GM21360 (cell line): ENCODE data around the gene RPEL1.
"Not testable (repeated sequence)": the region's sequence is repeated elsewhere in the genome, so short reads cannot be mapped to it uniquely, and the experiment has no call there.

Experiments used
- ATAC-seq: cut with Tn5 transposase; IDR thresholded peaks from one replicate; pipeline ENCODE4 v1.9.1; 2021; ENCODE audit warnings: mild to moderate bottlenecking, moderate library complexity; ENCODE audit not compliant: unreplicated experiment

Gene RPEL1

DNA sequence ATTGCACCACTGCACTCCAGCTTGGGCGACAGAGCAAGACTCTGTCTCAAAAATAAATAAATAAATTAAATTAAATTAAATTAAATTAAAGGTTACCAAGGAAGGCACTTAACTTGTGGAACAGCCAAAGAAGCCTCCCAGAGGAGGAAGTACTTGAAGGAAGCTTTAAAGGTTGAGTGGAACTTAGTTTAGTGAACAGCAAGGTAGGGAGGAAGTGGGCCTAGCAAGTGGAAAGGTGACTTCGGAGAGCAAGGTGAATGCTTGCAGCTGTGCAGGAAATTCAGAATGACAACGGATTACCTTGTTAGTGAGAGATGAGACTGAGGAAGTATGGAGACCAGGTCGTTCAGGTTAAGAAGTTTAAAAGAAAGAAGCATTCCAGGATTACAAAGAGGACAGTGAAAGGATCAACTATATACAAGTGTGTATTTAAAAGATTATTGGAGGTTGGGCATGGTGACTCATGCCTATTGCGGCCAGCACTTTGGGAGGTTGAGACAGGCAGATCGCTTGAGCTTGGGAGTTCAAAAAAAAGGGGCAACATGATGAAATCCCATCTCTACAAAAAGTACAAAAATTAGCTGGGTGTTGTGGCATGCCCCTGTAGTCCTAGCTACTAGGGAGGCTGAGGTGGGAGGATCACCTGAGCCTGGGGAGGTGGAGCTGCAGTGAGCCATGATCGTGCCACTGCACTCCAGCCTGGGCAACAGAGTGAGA is 12.8 kb upstream of the RPEL1 start:
- ATAC-seq: no peak

GRCh38 chr10:103235775-103236174 is 9.9 kb upstream of the RPEL1 start:
- ATAC-seq: no peak

- no peak for ATAC-seq
Observed at GRCh38 chr10:103238506-103239252, 7.0 kb upstream of the RPEL1 start.

- ATAC-seq: no peak
Observed at GRCh38 chr10:103241262-103242011, 4.2 kb upstream of the RPEL1 start.

DNA sequence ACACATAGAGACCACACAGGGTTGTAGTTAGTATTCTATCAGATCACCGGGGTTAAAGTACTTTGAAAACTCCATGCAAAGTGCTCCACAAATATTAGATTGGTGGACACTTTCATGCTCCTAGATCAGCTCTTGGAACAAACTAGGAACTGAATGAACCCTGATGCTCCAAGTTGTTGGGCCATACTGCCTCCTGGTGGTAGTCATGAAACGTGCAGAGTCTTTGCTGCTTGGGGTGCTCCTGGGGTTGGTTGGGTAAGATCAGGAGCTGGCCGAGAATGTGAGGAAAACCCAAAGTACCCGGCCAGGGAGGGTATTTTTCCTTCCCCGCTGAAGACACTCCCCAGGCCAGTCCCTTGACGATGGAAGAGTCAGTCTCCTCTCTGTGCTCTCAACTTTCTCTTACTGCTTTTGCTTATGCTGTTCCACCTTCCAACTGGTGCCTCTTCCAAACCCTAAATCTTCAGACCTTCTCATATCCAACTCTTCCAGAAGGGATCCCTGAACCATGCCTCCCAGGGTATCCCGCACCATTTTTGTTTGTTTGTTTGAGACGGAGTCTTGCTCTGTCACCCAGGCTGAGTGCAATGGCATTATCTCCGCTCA is 918 bp upstream of the RPEL1 start:
- no peak for ATAC-seq

GRCh38 chr10:103246324-103246723 is 637 bp downstream of the RPEL1 start:
- no peak for ATAC-seq

DNA sequence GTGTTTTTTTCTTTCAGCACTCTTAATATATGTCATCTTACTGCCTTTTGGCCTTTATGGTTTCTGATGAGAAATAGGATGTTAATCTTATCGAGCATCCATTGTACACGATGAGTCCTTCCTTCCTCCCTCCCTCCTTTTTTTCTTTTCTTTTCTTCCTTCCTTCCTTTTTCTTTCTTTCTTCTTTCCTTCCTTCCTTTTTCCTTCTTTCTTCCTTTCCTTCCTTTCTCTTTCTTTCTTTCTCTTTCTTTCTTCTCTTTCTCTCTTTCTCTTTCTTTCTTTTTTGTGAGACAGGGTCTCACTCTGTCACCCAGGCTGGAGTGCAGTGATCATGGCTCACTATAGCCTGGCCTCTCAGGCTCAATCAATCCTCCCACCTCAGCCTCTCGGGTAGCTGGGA is 8.4 kb downstream of the RPEL1 start:
- no peak for ATAC-seq

- no peak for ATAC-seq
Observed at GRCh38 chr10:103254538-103255325, 9.0 kb downstream of the RPEL1 start.

GRCh38 chr10:103256613-103257012 is 10.9 kb downstream of the RPEL1 start:
- no peak for ATAC-seq

DNA sequence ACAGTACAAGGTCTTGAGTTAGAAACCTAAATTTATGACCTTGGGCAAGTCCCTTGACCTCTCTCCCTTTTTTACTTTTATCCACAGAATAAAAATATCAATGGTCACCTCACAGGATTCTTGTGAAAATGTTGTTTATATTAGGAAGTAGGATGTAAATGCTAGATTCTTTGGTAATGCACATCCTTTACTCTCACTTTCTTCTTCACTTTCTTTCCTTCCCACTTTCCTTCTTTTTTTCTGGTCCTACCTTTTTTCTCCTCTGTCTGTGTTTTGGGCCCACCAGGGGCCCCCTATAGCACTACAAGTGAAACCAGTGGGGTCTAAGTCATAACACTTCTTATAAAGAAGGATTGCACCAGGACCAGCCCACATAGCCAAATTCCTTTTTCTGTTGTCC is 12.1 kb downstream of the RPEL1 start:
- no peak for ATAC-seq

GRCh38 chr10:103258928-103259327 is 13.2 kb downstream of the RPEL1 start:
- not testable (repeated sequence) for ATAC-seq

- no peak for ATAC-seq
Observed at GRCh38 chr10:103259989-103260388, 14.3 kb downstream of the RPEL1 start.

DNA sequence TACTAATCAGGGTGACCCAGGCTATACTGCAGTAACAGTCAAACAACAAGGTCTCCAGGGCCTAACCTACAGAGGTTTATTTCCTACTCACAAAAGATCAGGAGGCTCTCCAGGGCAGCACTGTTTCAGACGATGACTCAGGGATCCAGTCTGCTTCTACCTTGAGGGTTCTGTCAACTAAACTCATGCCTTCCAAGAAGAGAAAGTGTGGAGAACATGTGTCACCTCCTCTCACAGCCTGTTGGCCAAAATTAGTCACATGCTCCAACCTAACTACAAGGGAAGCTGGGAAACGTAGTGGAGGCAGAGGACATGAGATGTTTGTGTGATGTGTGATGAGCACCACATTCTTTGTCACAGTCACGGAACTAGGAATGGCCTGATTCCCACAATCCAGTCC is 16.5 kb downstream of the RPEL1 start:
- ATAC-seq: no peak

DNA sequence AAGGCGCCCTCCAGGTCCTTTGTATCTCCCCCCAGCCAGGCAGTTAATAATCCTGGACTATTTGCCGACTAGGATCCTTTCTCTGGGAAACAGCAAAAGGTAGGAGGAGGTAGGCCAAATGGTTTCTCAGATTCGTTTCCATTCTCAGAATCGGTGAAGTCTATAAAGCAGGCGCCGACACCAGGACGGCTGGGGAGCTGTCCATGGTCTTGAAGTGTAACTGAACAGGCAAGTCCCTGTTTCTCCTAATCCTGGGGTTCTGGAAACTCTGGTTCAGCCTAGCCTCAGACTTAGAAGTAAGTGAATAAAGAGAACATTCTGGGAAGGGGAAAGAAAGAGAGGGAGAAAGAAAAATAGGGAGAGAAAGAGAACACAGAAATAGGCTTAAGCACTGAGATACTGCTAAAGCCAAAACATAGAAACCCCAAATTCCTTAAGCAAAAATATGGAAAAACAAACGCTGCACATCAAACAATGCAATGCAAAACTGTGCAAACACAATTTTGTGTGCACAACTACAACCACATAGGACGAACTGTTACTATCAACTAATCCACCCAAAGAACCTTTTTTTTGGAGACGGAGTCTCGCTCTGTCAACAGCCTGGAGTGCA is 20.1 kb downstream of the RPEL1 start:
- no peak for ATAC-seq

DNA sequence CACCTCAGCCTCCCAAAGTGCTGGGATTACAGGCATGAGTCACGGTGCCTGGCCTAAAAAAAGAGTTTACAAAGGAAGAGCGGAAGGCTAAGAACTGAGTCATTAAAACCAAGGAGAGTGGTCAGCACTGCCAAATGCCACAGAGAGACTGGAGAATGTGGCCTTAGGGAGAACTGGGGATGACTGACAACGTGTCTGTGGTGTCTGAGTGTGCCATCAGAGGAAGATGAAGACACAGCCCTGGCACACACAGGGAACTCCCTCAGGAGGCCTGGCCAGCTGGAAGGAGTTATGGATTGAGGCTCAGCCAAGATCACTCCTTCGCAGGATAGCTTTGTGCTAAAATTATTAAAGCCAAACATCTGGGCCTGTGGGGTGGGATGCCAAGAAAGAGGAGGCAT is 27.4 kb downstream of the RPEL1 start:
- ATAC-seq: no peak

DNA sequence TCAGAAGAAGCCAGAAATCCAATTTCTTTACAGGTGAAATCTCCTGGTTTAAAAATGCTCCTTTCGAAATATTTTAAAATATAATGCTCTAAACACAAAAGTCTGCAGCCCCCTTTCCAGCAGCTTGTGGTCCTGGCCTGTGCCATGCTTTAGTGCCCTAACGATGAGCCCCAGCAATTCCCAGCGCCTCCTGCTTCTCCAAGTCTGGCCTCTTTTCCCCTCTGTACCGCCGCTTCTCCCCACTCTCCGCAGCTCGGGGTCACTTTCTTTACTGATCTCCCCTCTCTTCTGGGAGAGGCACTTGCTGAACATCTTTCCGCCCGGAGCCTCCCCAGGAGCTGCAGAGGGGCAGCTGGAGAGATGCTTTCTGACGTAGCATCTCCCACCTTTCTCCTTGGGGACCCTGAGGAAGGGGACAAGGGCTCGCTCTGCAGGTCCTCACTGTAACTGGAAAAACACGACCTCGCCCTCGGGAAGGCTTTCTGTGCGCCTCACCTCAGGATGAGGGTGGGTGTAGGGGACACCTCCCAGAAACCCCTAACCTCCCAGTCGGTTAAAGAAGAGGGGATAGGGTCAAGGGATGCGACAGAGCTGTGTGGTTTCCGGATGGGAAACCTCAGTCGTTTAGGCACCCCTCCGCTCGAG is 30.7 kb downstream of the RPEL1 start:
- ATAC-seq: no peak

DNA sequence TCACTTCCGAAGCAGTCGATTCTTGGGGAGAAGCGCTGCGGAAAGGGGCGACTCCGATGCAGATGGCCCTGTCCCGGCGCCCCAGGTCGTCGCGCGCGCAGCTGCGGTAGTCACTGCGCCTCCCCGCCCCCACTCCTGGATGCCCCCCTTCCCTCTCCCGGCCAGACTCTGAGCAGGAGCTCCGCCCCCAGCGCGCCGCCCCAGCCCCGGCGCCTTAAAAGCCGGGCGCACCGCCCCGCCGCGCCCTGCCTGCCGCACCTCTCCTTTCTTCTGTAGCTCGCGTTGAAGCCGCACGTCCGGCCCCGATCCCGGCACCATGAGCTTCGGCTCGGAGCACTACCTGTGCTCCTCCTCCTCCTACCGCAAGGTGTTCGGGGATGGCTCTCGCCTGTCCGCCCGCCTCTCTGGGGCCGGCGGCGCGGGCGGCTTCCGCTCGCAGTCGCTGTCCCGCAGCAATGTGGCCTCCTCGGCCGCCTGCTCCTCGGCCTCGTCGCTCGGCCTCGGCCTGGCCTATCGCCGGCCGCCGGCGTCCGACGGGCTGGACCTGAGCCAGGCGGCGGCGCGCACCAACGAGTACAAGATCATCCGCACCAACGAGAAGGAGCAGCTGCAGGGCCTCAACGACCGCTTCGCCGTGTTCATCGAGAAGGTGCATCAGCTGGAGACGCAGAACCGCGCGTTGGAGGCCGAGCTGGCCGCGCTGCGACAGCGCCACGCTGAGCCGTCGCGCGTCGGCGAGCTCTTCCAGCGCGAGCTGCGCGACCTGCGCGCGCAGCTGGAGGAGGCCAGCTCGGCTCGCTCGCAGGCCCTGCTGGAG is 31.4 kb downstream of the RPEL1 start, which contains the start of gene INA:
Gene INA, plus strand, starts transcription at position 243 of the 817 bp plus-strand sequence. Its CDS starts 74 bp downstream, at position 317.
- no peak for ATAC-seq

- ATAC-seq: no peak
Observed at GRCh38 chr10:103277713-103278536, 32.2 kb downstream of the RPEL1 start.
